IMR-90 (cell line): ENCODE data around the gene TNS1. TPM values are rescaled to one million over a fixed set of nuclear protein-coding genes. Genes with fewer than 3 reads are reported as not detected.

Source experiments
- ATAC-seq: fragments of 200-7000 bp; cut with Tn5 transposase; 2 replicates; pipeline ENCODE4 v1.9.1; 2020; ENCODE audit warnings: low read depth, mild to moderate bottlenecking, moderate library complexity
- BruUV-seq: library from RNA; stranded (reverse); fragments of 400-500 nt; replicated peaks from 2 replicates; lab custom pipeline; 2021; lab: Mats Ljungman, UMichigan
- CTCF ChIA-PET: fragments of 300-600 bp; formaldehyde crosslinking; extraction: SDS; loops from one replicate; lab custom pipeline; 2021; ENCODE audit warnings: antibody characterized with exemption; lab: Yijun Ruan, JAX
- POLR2A ChIA-PET: fragments of 300-600 bp; sonication (Branson Sonifier 250); formaldehyde crosslinking; loops from one replicate; lab custom pipeline; 2022; ENCODE audit warnings: antibody characterized with exemption; ENCODE audit not compliant: unreplicated experiment; lab: Charles Lee
- DNase-seq: peaks from one replicate; pipeline ENCODE4 v3.0.0; 2013
- H2AFZ ChIP-seq: replicated peaks from 2 replicates; pipeline ENCODE3; 2013; ENCODE audit warnings: low read length, mild to moderate bottlenecking; ENCODE audit not compliant: poor library complexity
- H2AK5ac ChIP-seq: 2 replicates; pipeline ENCODE4 v1.6.1; 2013; ENCODE audit warnings: low read depth, low read length, inconsistent platforms
- H2AK9ac ChIP-seq: replicated peaks from 2 replicates; pipeline ENCODE3; 2013; ENCODE audit warnings: mild to moderate bottlenecking, low read depth, low read length, moderate library complexity; ENCODE audit not compliant: poor library complexity
- H2BK120ac ChIP-seq: 2 replicates; pipeline ENCODE4 v1.6.1; 2013; ENCODE audit warnings: low read depth, low read length, inconsistent platforms
- H2BK15ac ChIP-seq: 3 replicates; pipeline ENCODE4 v1.6.1; 2013; ENCODE audit warnings: low read depth, low read length, inconsistent platforms
- H2BK20ac ChIP-seq: 2 replicates; pipeline ENCODE4 v1.6.1; 2013; ENCODE audit warnings: low read depth, mild to moderate bottlenecking, inconsistent platforms, low read length, moderate library complexity
- H2BK5ac ChIP-seq: 2 replicates; pipeline ENCODE4 v1.6.1; 2013; ENCODE audit warnings: mild to moderate bottlenecking, low read depth, low read length, inconsistent platforms; ENCODE audit not compliant: poor library complexity, severe bottlenecking
- H3K14ac ChIP-seq: replicated peaks from 2 replicates; pipeline ENCODE4 v1.6.1; 2013; ENCODE audit warnings: low read depth, low read length, inconsistent platforms
- H3K18ac ChIP-seq: 2 replicates; pipeline ENCODE4 v1.6.1; 2013; ENCODE audit warnings: low read depth, low read length, control low read depth
- H3K23ac ChIP-seq: 2 replicates; pipeline ENCODE4 v1.6.1; 2013; ENCODE audit warnings: low read depth, low read length, inconsistent platforms
- H3K27ac ChIP-seq: 2 replicates; pipeline ENCODE4 v1.5.1; 2013; ENCODE audit warnings: mild to moderate bottlenecking, control low read depth, low read length; ENCODE audit not compliant: insufficient read depth
- H3K27me3 ChIP-seq: 2 replicates; pipeline ENCODE4 v1.6.1; 2013; ENCODE audit warnings: low read length; ENCODE audit not compliant: control insufficient read depth, insufficient read depth
- H3K36me3 ChIP-seq: 2 replicates; pipeline ENCODE4 v1.6.1; 2013; ENCODE audit warnings: low read length, mixed read lengths; ENCODE audit not compliant: control insufficient read depth, insufficient read depth
- H3K4ac ChIP-seq: 2 replicates; pipeline ENCODE4 v1.6.1; 2013; ENCODE audit warnings: low read depth, low read length, inconsistent platforms
- H3K4me1 ChIP-seq: 2 replicates; pipeline ENCODE4 v1.6.1; 2013; ENCODE audit warnings: low read length, mixed read lengths; ENCODE audit not compliant: control insufficient read depth, insufficient read depth
- H3K4me2 ChIP-seq: 2 replicates; pipeline ENCODE4 v1.6.1; 2013; ENCODE audit warnings: low read depth, mild to moderate bottlenecking, control low read depth, low read length, moderate library complexity
- H3K4me3 ChIP-seq: 2 replicates; pipeline ENCODE4 v1.5.1; 2013; ENCODE audit warnings: low read depth, mild to moderate bottlenecking, control low read depth, low read length, moderate library complexity; ENCODE audit not compliant: insufficient read depth
- H3K56ac ChIP-seq: 2 replicates; pipeline ENCODE4 v1.6.1; 2013; ENCODE audit warnings: low read length, inconsistent platforms; ENCODE audit not compliant: insufficient read depth; ENCODE audit errors: extremely low read depth
- H3K79me1 ChIP-seq, 2 experiments: 2 replicates each; pipeline ENCODE4 v1.6.1; 2013; ENCODE audit warnings: low read length in 2 of 2, inconsistent platforms in 1 of 2, low read depth in 1 of 2
- H3K9ac ChIP-seq: 2 replicates; pipeline ENCODE4 v1.6.1; 2013; ENCODE audit warnings: low read depth, low read length, control low read depth
- H3K9me1 ChIP-seq: 2 replicates; pipeline ENCODE4 v1.6.1; 2013; ENCODE audit warnings: low read length, inconsistent platforms; ENCODE audit not compliant: insufficient read depth
- H3K9me3 ChIP-seq: 2 replicates; pipeline ENCODE4 v1.6.1; 2013; ENCODE audit warnings: low read length; ENCODE audit not compliant: control insufficient read depth, insufficient read depth
- H4K20me1 ChIP-seq: 2 replicates; pipeline ENCODE4 v1.6.1; 2013; ENCODE audit warnings: low read length, inconsistent platforms; ENCODE audit not compliant: insufficient read depth
- H4K5ac ChIP-seq: 2 replicates; pipeline ENCODE4 v1.6.1; 2013; ENCODE audit warnings: mild to moderate bottlenecking, low read depth, low read length, control low read depth
- H4K8ac ChIP-seq, 2 experiments: 2 replicates each; pipeline ENCODE4 v1.6.1; 2013; ENCODE audit warnings: low read depth in 2 of 2, low read length in 2 of 2, control low read depth in 1 of 2, inconsistent platforms in 1 of 2
- H4K91ac ChIP-seq: 2 replicates; pipeline ENCODE4 v1.6.1; 2013; ENCODE audit warnings: low read depth, low read length, inconsistent platforms; ENCODE audit not compliant: insufficient read depth
- FOS ChIP-seq: fragments of 150-350 bp; IDR thresholded peaks from 2 replicates; pipeline ENCODE4 v1.6.1; 2016; ENCODE audit warnings: low read depth, low read length
- RCOR1 ChIP-seq: IDR thresholded peaks from 2 replicates; pipeline ENCODE4 v1.6.1; 2012; ENCODE audit warnings: mild to moderate bottlenecking, low read length, improper control_type of control experiment; ENCODE audit not compliant: insufficient replicate concordance
- WGBS, 2 experiments: methylation state at CpG; one replicate each; pipeline versions ENCODE4 v1.1.5 to v1.1.7; 2013; ENCODE audit warnings: missing lambda C conversion rate in 2 of 2; ENCODE audit not compliant: insufficient read length in 1 of 2; ENCODE audit errors: extremely low coverage in 2 of 2; 5-methylcytosine and 5-hydroxymethylcytosine counted together
- dilution Hi-C: fragments of 300-500 bp; cut with HindIII; formaldehyde crosslinking; loops from one replicate; pipeline ENCODE4 v1.14.3; 2018; ENCODE audit warnings: low sequenced_read_pairs; ENCODE audit not compliant: unreplicated experiment
- in situ Hi-C: fragments of 300-500 bp; cut with MboI; formaldehyde crosslinking; loops from 3 replicates; pipeline ENCODE4 v1.14.3; 2019; ENCODE audit warnings: low sequenced_read_pairs, inconsistent platforms, mixed read lengths
- intact Hi-C: fragments of 100-400 bp; cut with micrococcal nuclease; formaldehyde crosslinking; loops from 2 replicates; pipeline ENCODE4 v1.10.0; 2022
- polyA plus RNA-seq, 3 experiments: library from polyadenylated mRNA; depleted of rRNA; stranded (reverse); fragments of >200 nt; gene quantifications; 2 replicates each; pipeline ENCODE4 v1.2.3, GENCODE V29; 2012; ENCODE audit warnings: low replicate concordance in 1 of 3
- total RNA-seq: library from RNA; depleted of rRNA; stranded (reverse); fragments of >200 nt; gene quantifications from 2 replicates; pipeline ENCODE4 v1.2.3, GENCODE V29; 2012

The TNS1 gene
- total and polyA plus RNA-seq, 2 of the 4 experiments (the other 2 are of a cell fraction) = 41.1 to 45.2 TPM

- in situ Hi-C loops = no loop called here
- Histone ChIP-seq H3K4me1 (peaks cover 64% of the 10 kb centered on the region), H2BK15ac (peak overlapping the region; percentile 75; the same call in 2 of the 3 replicates), H3K56ac (peak overlapping the region; percentile 82; the same call in 1 of the 2 replicates), H4K5ac (peak overlapping the region; percentile 35), H4K8ac (peak overlapping the region; percentile 61 to 100), H2BK20ac (peak overlapping the region; percentile 81), H3K79me1 (peaks cover 36 to 92% of the 10 kb centered on the region in 2 experiments; a peak in 3 of 4 replicates), H3K14ac (peak overlapping the region; percentile 90), H3K9ac (peak overlapping the region; percentile 56), H3K23ac (peak overlapping the region; percentile 87), H2AFZ (peak overlapping the region; percentile 15), H3K4me3 (no peak overlapping the region), H2BK5ac (peak overlapping the region; percentile 84), H2AK9ac (peak overlapping the region; percentile 71), H3K27ac (peak overlapping the region; percentile 86), H4K20me1 (no peaks in the 10 kb centered on the region), H3K9me1 (peaks cover 43% of the 10 kb centered on the region), H3K36me3 (0 out of 2 replicates have a peak, but pooled peaks cover 6% of the 10 kb centered on the region), H3K4ac (peak overlapping the region; percentile 100), H4K91ac (peak overlapping the region; percentile 99), H2BK120ac (peak overlapping the region; percentile 99), H3K27me3 (no peaks in the 10 kb centered on the region), H3K9me3 (no peaks in the 10 kb centered on the region), H3K18ac (peak overlapping the region; percentile 69), H3K4me2 (peak overlapping the region; percentile 5; the same call in 1 of the 2 replicates), H2AK5ac (peak overlapping the region; percentile 86)
- WGBS, 2 experiments = 100% methylated on average over 1 of the region's 8 CpGs; no CpG with 5 or more reads in 1 of the 2 experiments
- ATAC-seq (no peak), DNase-seq (no peak)
- ChIA-PET POLR2A (no interaction called here), CTCF (interaction anchor here (1.3 kb wide), 1 partner anchor 9 kb away, joined by 4 read pairs; no protein-coding TSS in a partner anchor)
- dilution Hi-C loops = no loop called here
- TF ChIP-seq RCOR1 = peak; percentile 71
- no peak for TF ChIP-seq FOS
- no TSS peak for BruUV-seq
- intact Hi-C loops = no loop called here
These were observed 79.6 kb downstream of the TNS1 start for GRCh38 chr2:217923007-217923686.
